Activated CD4-positive, alpha-beta T cell treated with anti-CD3 and anti-CD28 coated beads, Interleukin-2, amount 10 ng/mL, durations not matched to agents 7 days and 5 days (primary cell): ENCODE measurements around the gene CSNK1G1. TPM values are rescaled to one million over a fixed set of nuclear protein-coding genes. Genes with fewer than 3 reads are reported as not detected.
"Not testable (repeated sequence)": the region's sequence is repeated elsewhere in the genome, so short reads cannot be mapped to it uniquely, and the experiment has no call there.

Experiments used
- CTCF ChIA-PET: fragments of 350-600 bp; sonication (Branson Sonifier 250); formaldehyde crosslinking; loops from one replicate; lab custom pipeline; 2021; ENCODE audit warnings: antibody characterized with exemption; lab: Charles Lee
- POLR2A ChIA-PET: fragments of 350-600 bp; sonication (Branson Sonifier 250); formaldehyde crosslinking; loops from one replicate; lab custom pipeline; 2021; ENCODE audit warnings: antibody characterized with exemption; lab: Charles Lee
- DNase-seq: peaks from one replicate; pipeline ENCODE4 v3.0.0-alpha.2; 2020
- H3K27ac Mint-ChIP-seq: one replicate; pipeline ENCODE4 v1.8.0; 2021; ENCODE audit warnings: mild to moderate bottlenecking, moderate library complexity, mixed read lengths
- H3K27me3 Mint-ChIP-seq: one replicate; pipeline ENCODE4 v1.8.0; 2021; ENCODE audit warnings: mixed read lengths
- H3K36me3 Mint-ChIP-seq: one replicate; pipeline ENCODE4 v1.8.0; 2021; ENCODE audit warnings: low read depth, mixed read lengths
- H3K4me1 Mint-ChIP-seq: one replicate; pipeline ENCODE4 v1.8.0; 2021; ENCODE audit warnings: mixed read lengths
- H3K4me3 Mint-ChIP-seq: one replicate; pipeline ENCODE4 v1.8.0; 2021; ENCODE audit warnings: mild to moderate bottlenecking, moderate library complexity, mixed read lengths
- H3K9me3 Mint-ChIP-seq: one replicate; pipeline ENCODE4 v1.8.0; 2021; ENCODE audit warnings: mixed read lengths
- total RNA-seq, 2 experiments: library from RNA; stranded (reverse); gene quantifications; one replicate each; pipeline ENCODE4 v1.2.3, GENCODE V29; 2021

The CSNK1G1 gene
- total RNA-seq, 2 experiments from 2014 or later: 24.6 to 30.4 TPM

DNA sequence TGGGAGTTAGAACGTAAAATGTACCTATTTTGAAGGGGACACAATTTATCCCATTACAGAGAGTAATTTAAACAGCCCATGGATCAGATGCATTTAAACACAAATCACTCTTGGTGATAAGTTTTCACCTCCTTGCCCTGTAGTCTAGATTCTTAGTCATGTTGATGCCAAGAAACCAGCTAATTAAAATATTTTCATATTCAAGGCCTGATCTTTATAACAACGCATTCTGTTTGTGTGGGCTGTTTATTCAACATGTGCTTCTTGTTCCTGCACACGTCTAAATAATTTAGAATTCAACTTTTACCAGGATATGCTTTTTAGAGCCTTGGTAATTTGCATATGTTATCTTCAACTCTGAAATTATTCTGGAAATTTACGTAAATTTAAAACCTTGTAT is 234.4 kb downstream of the CSNK1G1 start:
- ChIA-PET POLR2A (no interaction called here), CTCF (interaction anchor here (0.6 to 1.2 kb wide), 2 partner anchors 20 to 1274 kb away, joined by 3 to 7 read pairs; no protein-coding TSS in a partner anchor)
- Mint-ChIP-seq H3K27me3 (no peaks in the 10 kb centered on the region), H3K9me3 (no peaks in the 10 kb centered on the region), H3K4me1 (no peaks in the 10 kb centered on the region), H3K4me3 (no peak overlapping the region), H3K36me3 (peaks cover 41% of the 10 kb centered on the region), H3K27ac (no peak overlapping the region)
- DNase-seq: no peak

DNA sequence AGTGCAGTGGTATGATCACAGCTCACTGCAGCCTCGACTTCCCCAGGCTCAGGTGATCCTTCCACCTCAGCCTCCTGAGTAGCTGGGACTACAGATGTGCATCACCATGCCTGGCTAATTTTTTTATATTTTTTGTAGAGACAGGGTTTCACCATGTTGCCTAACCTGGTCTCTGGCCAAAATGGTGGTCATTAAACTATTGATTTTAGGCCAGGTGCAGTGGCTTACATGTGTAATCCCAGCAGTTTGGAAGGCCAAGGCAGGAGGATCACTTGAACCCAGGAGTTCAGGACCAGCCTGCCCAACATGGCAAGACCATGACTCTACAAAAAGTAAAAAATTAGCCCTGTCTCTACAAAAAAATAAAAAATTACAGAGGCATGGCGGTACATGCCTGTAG is 235.7 kb downstream of the CSNK1G1 start:
- H3K4me1 Mint-ChIP-seq, H3K9me3 Mint-ChIP-seq, H3K27me3 Mint-ChIP-seq, H3K4me3 Mint-ChIP-seq, DNase-seq, POLR2A ChIA-PET, H3K27ac Mint-ChIP-seq: not testable (repeated sequence)
- peaks cover 44% of the 10 kb centered on the region for H3K36me3 Mint-ChIP-seq
- CTCF ChIA-PET: interaction anchor here (0.7 to 1.9 kb wide), 5 partner anchors 9 to 1151 kb away, joined by 3 to 5 read pairs (median 4); partner anchors contain the start of gene CIAO2A

DNA sequence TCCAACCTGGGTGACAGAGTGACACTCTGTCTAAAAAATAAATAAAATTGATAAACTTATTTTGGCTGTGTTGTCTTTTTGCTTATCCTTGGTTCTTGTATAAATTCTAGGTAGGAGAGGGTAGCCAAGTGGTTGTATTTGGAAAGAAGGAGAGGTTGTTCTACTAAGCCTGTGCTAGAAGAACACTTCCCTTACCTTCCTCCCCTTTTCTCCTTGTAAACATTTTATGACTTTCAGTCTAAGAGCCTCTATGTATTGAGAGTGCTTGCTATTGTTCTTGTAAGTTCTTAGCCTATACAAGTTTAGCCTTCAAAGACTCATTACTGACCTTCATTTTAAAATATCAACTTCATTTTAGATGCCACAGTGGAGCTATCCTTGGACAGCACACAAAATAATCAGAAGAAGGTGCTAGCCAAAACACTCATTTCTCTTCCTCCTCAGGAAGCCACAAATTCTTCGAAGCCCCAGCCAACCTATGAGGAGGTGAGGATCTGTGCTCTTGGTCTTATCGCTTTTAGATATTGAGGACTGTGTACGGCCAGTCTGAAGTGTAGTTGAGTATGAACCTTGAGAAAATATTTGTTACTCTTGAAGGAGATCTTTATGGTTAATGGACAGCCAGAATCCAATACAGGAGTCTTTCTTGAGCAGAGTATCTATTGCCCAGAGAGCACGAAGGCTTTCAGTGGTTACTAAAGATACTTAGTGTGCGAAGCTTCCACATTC is 238.1 kb downstream of the CSNK1G1 start:
- peaks cover 4% of the 10 kb centered on the region for H3K4me1 Mint-ChIP-seq
- H3K36me3 Mint-ChIP-seq: peaks cover 50% of the 10 kb centered on the region
- DNase-seq: no peak
- no peaks in the 10 kb centered on the region for H3K9me3 Mint-ChIP-seq
- POLR2A ChIA-PET: no interaction called here
- CTCF ChIA-PET: interaction anchor here (1.4 to 2.2 kb wide), 2 partner anchors 13 to 17 kb away, joined by 3 to 6 read pairs; no protein-coding TSS in a partner anchor
- H3K27ac Mint-ChIP-seq: peak overlapping the region; percentile 57
- no peaks in the 10 kb centered on the region for H3K27me3 Mint-ChIP-seq
- no peak overlapping the region for H3K4me3 Mint-ChIP-seq

Other genes with a start within 250 kb of the CSNK1G1 start
- under 1 TPM; 0.50 to 0.60 TPM for gene SNX22, start 204.4 kb downstream of the CSNK1G1 start, total RNA-seq
- 100 to 1,000 TPM; 347 to 380 TPM for gene PPIB, start 193.2 kb downstream of the CSNK1G1 start, total RNA-seq
- gene PCLAF, start 25.3 kb upstream of the CSNK1G1 start, total RNA-seq: 100 to 1,000 TPM; 114 to 121 TPM
- gene TRIP4, start 31.7 kb upstream of the CSNK1G1 start, total RNA-seq: 10 to 100 TPM; 22.1 to 29.8 TPM
- gene ZNF609, start 104.4 kb upstream of the CSNK1G1 start, total RNA-seq: 10 to 100 TPM; 38.9 to 42.1 TPM